GM12878 (cell line): ENCODE results near the gene CD83. TPM values are rescaled to one million over a fixed set of nuclear protein-coding genes. Genes with fewer than 3 reads are reported as not detected.

Experiments
- ATAC-seq: fragments of 200-7000 bp; cut with Tn5 transposase; 3 replicates; pipeline ENCODE4 v1.9.1; 2020; ENCODE audit warnings: mild to moderate bottlenecking, moderate library complexity
- BruUV-seq: library from RNA; stranded (reverse); fragments of 400-500 nt; replicated peaks from 2 replicates; lab custom pipeline; 2021; lab: Mats Ljungman, UMichigan
- CTCF ChIA-PET: fragments of 300-600 bp; sonication (Branson Sonifier 250); formaldehyde crosslinking; extraction: SDS; loops from one replicate; lab custom pipeline; 2021; ENCODE audit warnings: inconsistent platforms; lab: Yijun Ruan, JAX
- POLR2A ChIA-PET: fragments of 350-600 bp; formaldehyde crosslinking; extraction: SDS; loops from one replicate; lab custom pipeline; 2021; ENCODE audit warnings: inconsistent platforms; lab: Charles Lee
- RAD21 ChIA-PET: fragments of 300-600 bp; sonication (Branson Sonifier 250); formaldehyde crosslinking; loops from one replicate; lab custom pipeline; 2023; ENCODE audit warnings: antibody characterized with exemption; ENCODE audit not compliant: unreplicated experiment; lab: Charles Lee
- SMC1A ChIA-PET: fragments of 300-600 bp; sonication (Branson Sonifier 250); formaldehyde crosslinking; loops from one replicate; lab custom pipeline; 2023; ENCODE audit not compliant: unreplicated experiment, uncharacterized antibody; lab: Charles Lee
- DNase-seq: peaks from one replicate; pipeline ENCODE4 v3.0.0-alpha.2; 2011; ENCODE audit warnings: low read depth, low spot score
- FAIRE-seq: peaks from 3 replicates; lab custom pipeline; 2011; peaks lifted over from hg19 to GRCh38; lab: Jason Lieb, UNC
- H2AFZ ChIP-seq: 2 replicates; pipeline ENCODE4 v1.6.0; 2011; ENCODE audit warnings: low read depth, low read length, control low read depth; ENCODE audit not compliant: control insufficient read depth
- H3K27ac ChIP-seq: 2 replicates; pipeline ENCODE4 v1.5.1; 2011; ENCODE audit warnings: control low read depth; ENCODE audit not compliant: control insufficient read depth, insufficient read depth
- H3K27me3 ChIP-seq, 2 experiments: replicated peaks in 1 of 2; 2 replicates each; pipeline versions ENCODE4 v1.6.0 to v1.6.1; 2011; ENCODE audit warnings: low read length in 1 of 2; ENCODE audit not compliant: control insufficient read depth in 2 of 2, insufficient read depth in 2 of 2
- H3K36me3 ChIP-seq, 2 experiments: 2 replicates each; pipeline ENCODE4 v1.5.1; 2011; ENCODE audit warnings: low read length in 1 of 2; ENCODE audit not compliant: control insufficient read depth in 2 of 2, insufficient read depth in 2 of 2
- H3K4me1 ChIP-seq: 2 replicates; pipeline ENCODE4 v1.6.1; 2011; ENCODE audit warnings: mild to moderate bottlenecking, low read length, moderate library complexity, mixed read lengths; ENCODE audit not compliant: control insufficient read depth, insufficient read depth
- H3K4me2 ChIP-seq: 2 replicates; pipeline ENCODE4 v1.6.0; 2011; ENCODE audit warnings: control low read depth; ENCODE audit not compliant: control insufficient read depth, insufficient read depth
- H3K4me3 ChIP-seq: fragments of 200-600 bp; sonication (generic); 2 replicates; pipeline ENCODE4 v1.5.1; 2016
- H3K79me2 ChIP-seq: 2 replicates; pipeline ENCODE4 v1.6.0; 2011; ENCODE audit warnings: low read length; ENCODE audit not compliant: control insufficient read depth, insufficient read depth
- H3K9ac ChIP-seq: 2 replicates; pipeline ENCODE4 v1.8.0; 2011; ENCODE audit warnings: low read length, control low read depth, mixed read lengths; ENCODE audit not compliant: control insufficient read depth, insufficient read depth
- H3K9me3 ChIP-seq: replicated peaks from 3 replicates; pipeline ENCODE4 v1.5.1; 2011; ENCODE audit warnings: mild to moderate bottlenecking, low read length; ENCODE audit not compliant: control insufficient read depth, insufficient read depth
- H4K20me1 ChIP-seq: 2 replicates; pipeline ENCODE4 v1.6.0; 2011; ENCODE audit not compliant: control insufficient read depth, insufficient read depth
- ASH2L ChIP-seq: fragments of 300-600, 200-600 bp; sonication (generic); IDR thresholded peaks from 2 replicates; pipeline ENCODE4 v1.6.1; 2017; ENCODE audit warnings: low read depth, mild to moderate bottlenecking, borderline replicate concordance
- ATF2 ChIP-seq: IDR thresholded peaks from 2 replicates; pipeline ENCODE4 v1.6.1; 2012; ENCODE audit warnings: low read length, inconsistent platforms
- ATF7 ChIP-seq: fragments of 450-650 bp; IDR thresholded peaks from 2 replicates; pipeline ENCODE4 v1.6.1; 2016; ENCODE audit warnings: low read depth, mild to moderate bottlenecking
- BCL11A ChIP-seq: IDR thresholded peaks from 2 replicates; pipeline ENCODE4 v1.6.1; 2011; ENCODE audit warnings: low read depth, low read length
- CHD1 ChIP-seq: IDR thresholded peaks from 2 replicates; pipeline ENCODE4 v1.6.1; 2012; ENCODE audit warnings: low read depth, low read length, improper control_type of control experiment
- DPF2 ChIP-seq: fragments of 450-650 bp; IDR thresholded peaks from 2 replicates; pipeline ENCODE4 v1.6.1; 2017; ENCODE audit warnings: mild to moderate bottlenecking
- EGR1 ChIP-seq, 2 experiments: IDR thresholded peaks; 1 replicate in 1 of 2; 2 replicates in 1 of 2; pipeline ENCODE4 v1.6.1; 2011 to 2012; ENCODE audit warnings: low read depth in 2 of 2, low read length in 2 of 2, borderline replicate concordance in 1 of 2, mild to moderate bottlenecking in 1 of 2, moderate library complexity in 1 of 2
- EP300 ChIP-seq, 2 experiments: fragments of 150-350 bp in 1 of 2; IDR thresholded peaks; 2 replicates each; pipeline ENCODE4 v1.6.1; 2011 to 2012; ENCODE audit warnings: low read depth in 2 of 2, low read length in 2 of 2, borderline replicate concordance in 1 of 2, improper control_type of control experiment in 1 of 2, inconsistent platforms in 1 of 2; ENCODE audit not compliant: control insufficient read depth in 1 of 2
- HCFC1 ChIP-seq: fragments of 150-350 bp; IDR thresholded peaks from 2 replicates; pipeline ENCODE4 v1.6.1; 2014; ENCODE audit warnings: low read length
- IRF4 ChIP-seq: IDR thresholded peaks from 2 replicates; pipeline ENCODE4 v1.6.1; 2011; ENCODE audit warnings: low read depth, low read length
- MXI1 ChIP-seq: fragments of 150-350 bp; IDR thresholded peaks from 2 replicates; pipeline ENCODE4 v1.6.1; 2011; ENCODE audit warnings: low read depth, mild to moderate bottlenecking, inconsistent platforms, low read length, improper control_type of control experiment
- NFIC ChIP-seq: IDR thresholded peaks from 2 replicates; pipeline ENCODE4 v1.6.1; 2012; ENCODE audit warnings: low read depth, mild to moderate bottlenecking, inconsistent platforms, low read length, moderate library complexity
- PAX8 ChIP-seq: fragments of 450-650 bp; IDR thresholded peaks from 2 replicates; pipeline ENCODE4 v1.6.1; 2017; ENCODE audit warnings: mild to moderate bottlenecking, moderate library complexity
- RAD21 ChIP-seq: IDR thresholded peaks from 2 replicates; pipeline ENCODE4 v1.6.1; 2011; ENCODE audit warnings: mild to moderate bottlenecking, low read depth, low read length, moderate library complexity; ENCODE audit not compliant: insufficient read depth
- RAD51 ChIP-seq: fragments of 450-650 bp; IDR thresholded peaks from 2 replicates; pipeline ENCODE4 v1.6.1; 2016; ENCODE audit warnings: moderate library complexity, mild to moderate bottlenecking, inconsistent platforms
- RCOR1 ChIP-seq: conservative IDR thresholded peaks from 2 replicates; pipeline ENCODE4 v1.6.1; 2012; ENCODE audit warnings: low read depth, low read length, improper control_type of control experiment
- RELA ChIP-seq: fragments of 450-650 bp; IDR thresholded peaks from 2 replicates; pipeline ENCODE4 v1.8.0; 2014; ENCODE audit warnings: borderline replicate concordance; ENCODE audit not compliant: partially characterized antibody
- RFX5 ChIP-seq: IDR thresholded peaks from 2 replicates; pipeline ENCODE4 v1.6.1; 2011; ENCODE audit warnings: low read depth, low read length, improper control_type of control experiment
- SMAD5 ChIP-seq: IDR thresholded peaks from 2 replicates; pipeline ENCODE4 v1.6.1; 2016; ENCODE audit warnings: antibody characterized with exemption, low read depth
- SPI1 ChIP-seq: IDR thresholded peaks from 2 replicates; pipeline ENCODE4 v1.6.1; 2011; ENCODE audit warnings: low read depth, mild to moderate bottlenecking, low read length, moderate library complexity, borderline replicate concordance; ENCODE audit not compliant: insufficient read depth
- ZBTB11 ChIP-seq: fragments of 450-650 bp; formaldehyde crosslinking; IDR thresholded peaks from 2 replicates; pipeline ENCODE4 v1.5.0; 2022; ENCODE audit warnings: mild to moderate bottlenecking, missing genetic modification characterization
- WGBS: methylation state at CpG from one replicate; pipeline ENCODE4 v1.1.6; 2016; ENCODE audit warnings: low lambda C conversion rate; ENCODE audit not compliant: insufficient replicate concordance, insufficient coverage; ENCODE audit errors: missing lambda C conversion rate; 5-methylcytosine and 5-hydroxymethylcytosine counted together
- in situ Hi-C: fragments of 300-500 bp; cut with MboI; formaldehyde crosslinking; loops from 9 replicates; pipeline ENCODE4 v1.14.3; 2018; ENCODE audit warnings: mixed read lengths
- intact Hi-C: fragments of 100-400 bp; cut with micrococcal nuclease; formaldehyde crosslinking; loops from one replicate; pipeline ENCODE4 v1.14.2; 2022; ENCODE audit not compliant: unreplicated experiment
- polyA plus RNA-seq, 11 experiments: library from polyadenylated mRNA; depleted of rRNA in 4 of 11; unstranded in 6 of 11; stranded (reverse) in 5 of 11; fragments of >200 nt; fragmentation: Nextera tagmentation in 4 of 11; fragmentation: Illumina TruSeq in 1 of 11; extraction: Ambion mirVana in 4 of 11; extraction: Trizol in 1 of 11; gene quantifications; 1 replicate in 1 of 11; 2 replicates in 10 of 11; pipeline versions ENCODE4 v1.2.1 to v1.2.3, GENCODE V29; 2011 to 2016; ENCODE audit warnings: inconsistent platforms in 2 of 11, missing spikeins in 2 of 11, low read depth in 1 of 11
- total RNA-seq, 4 experiments: library from RNA; depleted of rRNA in 3 of 4; stranded (reverse); fragments of >200 nt in 3 of 4; fragmentation: Illumina TruSeq in 1 of 4; extraction: Trizol in 1 of 4; gene quantifications; 2 replicates each; pipeline versions ENCODE4 v1.2.1 to v1.2.3, GENCODE V29; 2013 to 2021

Gene CD83
- total and polyA plus RNA-seq, 10 of the 15 experiments (the other 5 are each of a cell fraction or from before 2014, with no cell fraction given): 76.1 to 174 (median 129) TPM

GRCh38 chr6:14089224-14089623 is 28.3 kb upstream of the CD83 start:
- in situ Hi-C loops: no loop called here
- DNase-seq (no peak), ATAC-seq (peak; percentile 53), FAIRE-seq (no peak)
- ChIA-PET SMC1A (interaction anchor here (1.0 to 16.9 kb wide), 4 partner anchors 14 to 50 kb away, joined by 3 to 319 read pairs (median 206); partner anchors contain the start of gene CD83), CTCF (interaction anchor here (0.7 to 5.4 kb wide), 5 partner anchors 11 to 31 kb away, joined by 3 to 28 read pairs (median 6); no protein-coding TSS in a partner anchor), RAD21 (interaction anchor here (1.2 to 10.3 kb wide), 4 partner anchors 11 to 32 kb away, joined by 3 to 164 read pairs (median 62); partner anchors contain the start of gene CD83), POLR2A (interaction anchor here (1.3 to 2.9 kb wide), 3 partner anchors 10 to 36 kb away, joined by 5 to 20 read pairs (median 13); no protein-coding TSS in a partner anchor)
- intact Hi-C loops: no loop called here
- no peaks in the 10 kb centered on the region for H3K27me3 ChIP-seq
- peak overlapping the region; percentile 4; the same call in 1 of the 2 replicates for H3K4me3 ChIP-seq
- 3% methylated on average over 5 of the region's 7 CpGs for WGBS
- 0 out of 2 replicates have a peak overlapping the region, but pooled peaks have one; percentile 40 for H3K9ac ChIP-seq
- H3K4me1 ChIP-seq: peaks cover 66% of the 10 kb centered on the region
- no peaks in the 10 kb centered on the region; the same call in 1 of the 3 replicates for H3K9me3 ChIP-seq
- BruUV-seq: no TSS peak
- no peaks in the 10 kb centered on the region for H3K79me2 ChIP-seq
- H3K36me3 ChIP-seq: no peaks in the 10 kb centered on the region
- no peaks in the 10 kb centered on the region for H4K20me1 ChIP-seq
- H2AFZ ChIP-seq: no peak overlapping the region
- H3K27ac ChIP-seq: no peak overlapping the region
- H3K4me2 ChIP-seq: peak overlapping the region; percentile 66
- TF ChIP-seq DPF2 (no peak), HCFC1 (no peak), RFX5 (no peak), RAD21 (no peak), BCL11A (no peak), RAD51 (peak; percentile 79), SMAD5 (no peak), PAX8 (no peak), ATF2 (0 out of 2 replicates have a peak, but pooled peaks have one; percentile 33), MXI1 (no peak), CHD1 (no peak), ASH2L (no peak), SPI1 (no peak), RELA (no peak), ZBTB11 (CRISPR knock-in tag) (no peak), ATF7 (peak; percentile 68), IRF4 (0 out of 2 replicates have a peak, but pooled peaks have one; percentile 8), EP300 (IDR thresholded peaks at IDR 0.05; ENCODE audit: borderline replicate concordance in 1 of 2, control insufficient read depth in 1 of 2, low read depth in 2 of 2, low read length in 2 of 2) (0 out of 4 replicates have a peak, but pooled peaks of 1 of the 2 experiments have one; percentile 18), NFIC (peak; percentile 47; the same call in 1 of the 2 replicates), EGR1 (IDR thresholded peaks at IDR 0.05; ENCODE audit: borderline replicate concordance in 1 of 2, low read depth in 2 of 2, low read length in 2 of 2) (no peak), RCOR1 (no peak)
